ENCODE measurements around the gene SLC4A8.

SLC4A8 gene

GRCh38 chr12:51395283-51396230, 29.1 kb upstream of the SLC4A8 start:
- no peak for DNase-seq (ENCODE audit: low read depth, low spot score)

- DNase-seq (ENCODE audit: low read depth, low spot score): no peak
Observed at GRCh38 chr12:51397670-51398069, 27.0 kb upstream of the SLC4A8 start.

GRCh38 chr12:51399891-51400290, 24.7 kb upstream of the SLC4A8 start:
- no peak for DNase-seq (ENCODE audit: low read depth, low spot score)

- DNase-seq (ENCODE audit: low read depth, low spot score): no peak
Observed at GRCh38 chr12:51401020-51401419, 23.6 kb upstream of the SLC4A8 start.

- no peak for DNase-seq (ENCODE audit: low read depth, low spot score)
Observed at GRCh38 chr12:51401486-51401885, 23.1 kb upstream of the SLC4A8 start.

- DNase-seq (ENCODE audit: low read depth, low spot score): no peak
Observed at GRCh38 chr12:51401900-51402299, 22.7 kb upstream of the SLC4A8 start.

- DNase-seq (ENCODE audit: low read depth, low spot score): peak; percentile 45
Observed at GRCh38 chr12:51403159-51403558, 21.5 kb upstream of the SLC4A8 start.

GRCh38 chr12:51403681-51404136, 20.9 kb upstream of the SLC4A8 start:
- no peak for DNase-seq (ENCODE audit: low read depth, low spot score)

- DNase-seq (ENCODE audit: low read depth, low spot score): no peak
Observed at GRCh38 chr12:51404627-51405026, 20.0 kb upstream of the SLC4A8 start.

- DNase-seq (ENCODE audit: low read depth, low spot score): no peak
Observed at GRCh38 chr12:51405801-51406207, 18.8 kb upstream of the SLC4A8 start.

GRCh38 chr12:51406290-51406689, 18.3 kb upstream of the SLC4A8 start:
- no peak for DNase-seq (ENCODE audit: low read depth, low spot score)

GRCh38 chr12:51406859-51407258, 17.8 kb upstream of the SLC4A8 start:
- DNase-seq (ENCODE audit: low read depth, low spot score): no peak

- DNase-seq (ENCODE audit: low read depth, low spot score): no peak
Observed at GRCh38 chr12:51407604-51408003, 17.0 kb upstream of the SLC4A8 start.

- DNase-seq (ENCODE audit: low read depth, low spot score): no peak
Observed at GRCh38 chr12:51409846-51410245, 14.8 kb upstream of the SLC4A8 start.

- DNase-seq (ENCODE audit: low read depth, low spot score): no peak
Observed at GRCh38 chr12:51413149-51413548, 11.5 kb upstream of the SLC4A8 start.

- DNase-seq (ENCODE audit: low read depth, low spot score): no peak
Observed at GRCh38 chr12:51413791-51414190, 10.8 kb upstream of the SLC4A8 start.

- peak; percentile 24 for DNase-seq (ENCODE audit: low read depth, low spot score)
Observed at GRCh38 chr12:51415931-51416330, 8.7 kb upstream of the SLC4A8 start.

GRCh38 chr12:51417826-51418225, 6.8 kb upstream of the SLC4A8 start:
- DNase-seq (ENCODE audit: low read depth, low spot score): no peak

- DNase-seq (ENCODE audit: low read depth, low spot score): peak; percentile 29
Observed at GRCh38 chr12:51419425-51420193, 5.0 kb upstream of the SLC4A8 start.

- DNase-seq (ENCODE audit: low read depth, low spot score): peak; percentile 85
Observed at GRCh38 chr12:51421266-51421884, 3.3 kb upstream of the SLC4A8 start.

- no peak for DNase-seq (ENCODE audit: low read depth, low spot score)
Observed at GRCh38 chr12:51424094-51424661, 453 bp upstream of the SLC4A8 start.

GRCh38 chr12:51428256-51428655, 3.6 kb downstream of the SLC4A8 start:
- no peak for DNase-seq (ENCODE audit: low read depth, low spot score)
